ENCODE data around the gene COMMD9. TPM values are rescaled to one million over a fixed set of nuclear protein-coding genes. Genes with fewer than 3 reads are reported as not detected.

Gene COMMD9
- total RNA-seq, 1 donor from 2014 or later: 22.6 TPM

- DNase-seq (ENCODE audit: extremely low spot score in 2 of 2): no peak
- Histone ChIP-seq H3K27ac (no peak overlapping the region), H3K9me3 (no peaks in the 10 kb centered on the region), H3K36me3 (no peaks in the 10 kb centered on the region), H3K27me3 (no peaks in the 10 kb centered on the region), H3K4me1 (no peaks in the 10 kb centered on the region), H3K4me3 (no peak overlapping the region)
- no peak for TF ChIP-seq POLR2A (IDR thresholded peaks at IDR 0.05)
- TF ChIP-seq CTCF (IDR thresholded peaks at IDR 0.05): no peak
- TF ChIP-seq POLR2AphosphoS5 (IDR thresholded peaks at IDR 0.05; ENCODE audit: insufficient read depth in 1 of 2, low read depth in 1 of 2): no peak
- intact Hi-C loops (cut with DNase I): no loop called here
These were observed 31.9 kb downstream of the COMMD9 start for GRCh38 chr11:36257351-36257750.

- Histone ChIP-seq H3K4me1 (no peaks in the 10 kb centered on the region), H3K27me3 (no peaks in the 10 kb centered on the region), H3K4me3 (no peak overlapping the region), H3K36me3 (no peaks in the 10 kb centered on the region), H3K9me3 (no peaks in the 10 kb centered on the region), H3K27ac (no peak overlapping the region)
- intact Hi-C loops (cut with DNase I): no loop called here
- TF ChIP-seq CTCF (IDR thresholded peaks at IDR 0.05): no peak
- TF ChIP-seq POLR2A (IDR thresholded peaks at IDR 0.05): no peak
- TF ChIP-seq POLR2AphosphoS5 (IDR thresholded peaks at IDR 0.05; ENCODE audit: insufficient read depth in 1 of 2, low read depth in 1 of 2): no peak
- DNase-seq (ENCODE audit: extremely low spot score in 2 of 2): no peak
These were observed 34.5 kb downstream of the COMMD9 start for GRCh38 chr11:36254713-36255112.

GRCh38 chr11:36253238-36253637 lies 36.0 kb downstream of the COMMD9 start:
- TF ChIP-seq CTCF (IDR thresholded peaks at IDR 0.05) (no peak), POLR2A (IDR thresholded peaks at IDR 0.05) (no peak), POLR2AphosphoS5 (IDR thresholded peaks at IDR 0.05; ENCODE audit: insufficient read depth in 1 of 2, low read depth in 1 of 2) (no peak)
- DNase-seq (ENCODE audit: extremely low spot score in 2 of 2): no peak
- Histone ChIP-seq H3K27me3 (no peaks in the 10 kb centered on the region), H3K9me3 (no peaks in the 10 kb centered on the region), H3K27ac (no peak overlapping the region), H3K4me3 (no peak overlapping the region), H3K4me1 (no peaks in the 10 kb centered on the region), H3K36me3 (no peaks in the 10 kb centered on the region)
- intact Hi-C loops (cut with DNase I): no loop called here

- DNase-seq (ENCODE audit: extremely low spot score in 2 of 2): no peak
- no peak for TF ChIP-seq POLR2AphosphoS5 (IDR thresholded peaks at IDR 0.05; ENCODE audit: insufficient read depth in 1 of 2, low read depth in 1 of 2)
- TF ChIP-seq POLR2A (IDR thresholded peaks at IDR 0.05): no peak
- no peak for TF ChIP-seq CTCF (IDR thresholded peaks at IDR 0.05)
- Histone ChIP-seq H3K4me3 (no peak overlapping the region), H3K9me3 (no peaks in the 10 kb centered on the region), H3K4me1 (no peaks in the 10 kb centered on the region), H3K27ac (no peak overlapping the region), H3K27me3 (no peaks in the 10 kb centered on the region), H3K36me3 (no peaks in the 10 kb centered on the region)
- intact Hi-C loops (cut with DNase I): no loop called here
These were observed 37.4 kb downstream of the COMMD9 start for GRCh38 chr11:36251823-36252222.

- no peaks in the 10 kb centered on the region for H3K9me3 ChIP-seq
- DNase-seq (ENCODE audit: extremely low spot score in 2 of 2): no peak
- H3K36me3 ChIP-seq: no peaks in the 10 kb centered on the region
- no peak for TF ChIP-seq POLR2AphosphoS5 (IDR thresholded peaks at IDR 0.05; ENCODE audit: insufficient read depth in 1 of 2, low read depth in 1 of 2)
- no peak for TF ChIP-seq POLR2A (IDR thresholded peaks at IDR 0.05)
- no peak for TF ChIP-seq CTCF (IDR thresholded peaks at IDR 0.05)
- intact Hi-C loops (cut with DNase I): no loop called here
- H3K27ac ChIP-seq: no peak overlapping the region
- H3K4me1 ChIP-seq: no peaks in the 10 kb centered on the region
- H3K4me3 ChIP-seq: no peak overlapping the region
- no peaks in the 10 kb centered on the region for H3K27me3 ChIP-seq
These were observed 40.0 kb downstream of the COMMD9 start for GRCh38 chr11:36249246-36249645.
